Thymus (tissue), 11 donors: Measurements from ENCODE around the gene ANKS1B. TPM values are rescaled to one million over a fixed set of nuclear protein-coding genes. Genes with fewer than 3 reads are reported as not detected.
"Not testable (repeated sequence)": the region's sequence is repeated elsewhere in the genome, so short reads cannot be mapped to it uniquely, and the experiment has no call there.

Source experiments
- DNase-seq, 9 donors: peaks; one replicate each; pipeline ENCODE4 v3.0.0-alpha.2; 2013; ENCODE audit warnings: low spot score in 9 of 9, low read depth in 6 of 9, missing footprints in 1 of 9
- H3K27ac ChIP-seq, 2 donors: one replicate each; pipeline ENCODE4 v1.5.1; 2013; ENCODE audit warnings: control low read depth in 1 of 2, low read depth in 1 of 2, low read length in 1 of 2, mild to moderate bottlenecking in 1 of 2, moderate library complexity in 1 of 2
- H3K27me3 ChIP-seq, 2 donors: one replicate each; pipeline ENCODE4 v1.5.1; 2013; ENCODE audit warnings: low read length in 1 of 2; ENCODE audit not compliant: control insufficient read depth in 2 of 2, insufficient read depth in 1 of 2
- H3K36me3 ChIP-seq, 2 donors: one replicate each; pipeline ENCODE4 v1.5.1; 2013; ENCODE audit warnings: low read length in 1 of 2, mild to moderate bottlenecking in 1 of 2, moderate library complexity in 1 of 2; ENCODE audit not compliant: control insufficient read depth in 2 of 2, insufficient read depth in 2 of 2
- H3K4me1 ChIP-seq, 2 donors: one replicate each; pipeline ENCODE4 v1.5.1; 2013; ENCODE audit warnings: low read length in 2 of 2; ENCODE audit not compliant: control insufficient read depth in 2 of 2, insufficient read depth in 2 of 2
- H3K4me3 ChIP-seq, 2 donors: one replicate each; pipeline ENCODE4 v1.5.1; 2013; ENCODE audit warnings: low read length in 2 of 2, control low read depth in 1 of 2, mild to moderate bottlenecking in 1 of 2
- H3K9me3 ChIP-seq, 2 donors: one replicate each; pipeline ENCODE4 v1.5.1; 2013; ENCODE audit warnings: low read length in 1 of 2, mild to moderate bottlenecking in 1 of 2; ENCODE audit not compliant: control insufficient read depth in 2 of 2, insufficient read depth in 1 of 2
- WGBS: extraction: QIAGEN DNeasy Blood & Tissue Kit; methylation state at CpG from one replicate; pipeline ENCODE4 v1.1.7; 2013; 5-methylcytosine and 5-hydroxymethylcytosine counted together
- polyA plus RNA-seq: library from polyadenylated mRNA; stranded (reverse); fragments of 200-250 nt; gene quantifications from one replicate; pipeline ENCODE4 v1.2.3, GENCODE V29; 2013
- total RNA-seq: library from RNA; stranded (reverse); fragments of 120-200 nt; gene quantifications from one replicate; pipeline ENCODE4 v1.2.4, GENCODE V29; 2013
- donor health status: healthy.

Gene ANKS1B
- total and polyA plus RNA-seq, 2 donors, result 3.5 to 4.9 TPM

DNA sequence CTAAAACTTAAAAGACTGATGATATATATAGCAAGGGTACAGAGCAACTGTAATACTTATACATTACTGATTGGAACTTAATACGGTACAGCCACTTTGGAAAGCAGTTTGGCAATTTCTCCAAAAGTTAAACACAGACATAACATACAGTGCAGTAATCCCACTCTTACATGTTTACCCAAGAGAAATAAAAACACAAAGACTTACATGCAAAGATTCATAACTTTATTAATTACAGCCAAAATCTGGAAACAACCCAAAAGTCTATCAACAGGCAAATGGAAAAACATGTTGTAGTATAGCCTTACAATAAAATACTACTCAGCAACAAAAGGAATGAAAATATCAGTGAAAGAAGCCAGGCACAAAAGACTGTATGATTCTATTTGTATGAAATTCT is 252.6 kb downstream of the ANKS1B start:
- H3K9me3 ChIP-seq, result no peaks in the 10 kb centered on the region
- no peak for DNase-seq
- H3K27ac ChIP-seq, result no peak overlapping the region
- no peaks in the 10 kb centered on the region for H3K4me1 ChIP-seq
- WGBS, result 89% methylated on average over 1 of the region's 1 CpG
- H3K36me3 ChIP-seq, result no peaks in the 10 kb centered on the region
- H3K27me3 ChIP-seq, result no peaks in the 10 kb centered on the region
- no peak overlapping the region for H3K4me3 ChIP-seq

DNA sequence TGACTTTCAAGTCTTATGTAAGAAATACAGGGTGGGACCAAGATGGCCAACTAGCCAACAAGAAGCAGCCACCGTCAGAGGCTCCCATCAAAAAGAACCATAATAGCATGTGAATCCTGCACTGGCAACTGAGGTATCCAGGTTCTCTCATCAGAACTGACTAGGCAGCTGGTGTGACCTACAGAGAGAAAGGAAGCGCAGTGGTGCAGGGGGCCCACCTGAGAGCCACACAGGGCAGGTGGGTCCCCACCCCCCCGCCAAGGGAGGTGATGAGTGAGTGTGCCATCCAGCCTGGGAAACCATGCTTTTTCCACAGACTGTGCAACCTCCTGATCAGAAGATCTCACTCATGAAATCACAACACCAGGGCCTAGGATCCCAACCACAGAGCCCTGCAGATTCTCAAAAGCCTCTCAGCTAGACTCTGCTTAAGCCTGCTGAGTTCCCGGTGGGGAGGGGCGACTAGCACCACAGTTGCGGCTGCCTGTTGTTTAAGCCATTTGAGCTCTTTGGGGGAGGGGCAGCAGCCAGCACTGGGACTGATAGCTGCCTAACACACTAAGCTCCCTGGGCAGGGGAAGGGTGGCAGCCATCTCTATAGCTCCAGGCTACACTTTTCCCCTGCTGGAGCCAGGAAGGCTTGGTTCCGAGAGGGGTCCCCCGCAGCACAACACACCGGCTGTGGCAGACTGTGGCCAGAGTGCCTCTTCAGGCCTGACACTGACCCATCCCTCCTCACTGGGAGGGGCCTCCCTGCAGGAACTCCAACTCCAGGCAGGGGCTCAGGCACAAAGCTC is 261.8 kb downstream of the ANKS1B start:
- 86% methylated on average over 9 of the region's 9 CpGs for WGBS
- Histone ChIP-seq H3K27me3 (no peaks in the 10 kb centered on the region), H3K4me3 (no peak overlapping the region), H3K9me3 (peaks cover 0 to 12% of the 10 kb centered on the region in 2 donors), H3K27ac (no peak overlapping the region), H3K4me1 (no peaks in the 10 kb centered on the region), H3K36me3 (no peaks in the 10 kb centered on the region)
- DNase-seq, result no peak

DNA sequence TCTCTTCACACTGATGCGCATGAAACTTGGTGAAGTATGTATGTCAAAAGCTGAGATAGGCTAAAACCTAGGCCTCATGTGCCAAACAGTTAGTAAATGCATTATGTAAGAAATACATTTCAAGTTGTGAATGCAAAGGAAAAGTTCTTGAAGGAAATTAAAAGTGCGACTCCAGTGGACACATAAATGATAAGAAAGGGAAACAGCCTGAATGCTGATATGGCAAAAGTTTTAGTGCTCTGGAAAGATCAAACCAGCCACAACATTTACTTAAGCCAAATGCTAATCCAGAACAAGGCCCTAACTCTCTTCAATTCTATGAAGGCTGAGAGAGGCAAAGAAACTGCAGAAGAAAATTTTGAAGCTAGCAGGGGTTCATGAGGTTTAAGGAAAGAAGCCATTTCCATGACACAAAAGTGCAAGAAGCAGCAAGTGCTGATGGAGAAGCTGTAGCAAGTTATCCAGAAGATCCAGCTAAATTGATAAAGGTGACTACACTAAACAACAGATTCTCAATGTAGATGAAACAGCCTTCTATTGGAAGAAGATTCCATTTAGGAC is 262.9 kb downstream of the ANKS1B start:
- WGBS, result 73% methylated on average over 2 of the region's 2 CpGs
- peaks cover 0 to 12% of the 10 kb centered on the region in 2 donors for H3K9me3 ChIP-seq
- H3K4me3 ChIP-seq, result no peak overlapping the region
- no peak overlapping the region for H3K27ac ChIP-seq
- no peaks in the 10 kb centered on the region for H3K27me3 ChIP-seq
- DNase-seq, result no peak
- no peaks in the 10 kb centered on the region for H3K4me1 ChIP-seq
- H3K36me3 ChIP-seq, result no peaks in the 10 kb centered on the region

DNA sequence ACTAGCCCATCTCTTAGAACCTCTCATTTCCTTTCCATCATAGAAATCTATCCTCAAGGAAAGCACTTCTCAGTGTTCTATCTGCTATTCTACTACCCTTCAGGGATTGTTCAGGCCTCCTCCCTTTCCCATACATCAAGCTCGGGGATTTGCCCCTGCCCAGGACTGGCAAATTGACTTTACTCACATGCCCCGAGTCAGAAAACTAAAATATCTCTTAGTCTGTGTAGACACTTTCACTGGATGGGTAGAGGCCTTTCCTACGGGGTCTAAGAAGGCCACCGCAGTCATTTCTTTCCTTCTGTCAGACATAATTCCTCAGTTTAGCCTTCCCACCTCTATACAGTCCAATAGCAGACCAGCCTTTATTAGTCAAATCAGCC is 264.7 kb downstream of the ANKS1B start:
- H3K4me3 ChIP-seq, DNase-seq, H3K27me3 ChIP-seq, H3K4me1 ChIP-seq, H3K36me3 ChIP-seq, H3K27ac ChIP-seq: not testable (repeated sequence)
- H3K9me3 ChIP-seq, result peaks cover 0 to 12% of the 10 kb centered on the region in 2 donors
- 89% methylated on average over 4 of the region's 4 CpGs for WGBS

DNA sequence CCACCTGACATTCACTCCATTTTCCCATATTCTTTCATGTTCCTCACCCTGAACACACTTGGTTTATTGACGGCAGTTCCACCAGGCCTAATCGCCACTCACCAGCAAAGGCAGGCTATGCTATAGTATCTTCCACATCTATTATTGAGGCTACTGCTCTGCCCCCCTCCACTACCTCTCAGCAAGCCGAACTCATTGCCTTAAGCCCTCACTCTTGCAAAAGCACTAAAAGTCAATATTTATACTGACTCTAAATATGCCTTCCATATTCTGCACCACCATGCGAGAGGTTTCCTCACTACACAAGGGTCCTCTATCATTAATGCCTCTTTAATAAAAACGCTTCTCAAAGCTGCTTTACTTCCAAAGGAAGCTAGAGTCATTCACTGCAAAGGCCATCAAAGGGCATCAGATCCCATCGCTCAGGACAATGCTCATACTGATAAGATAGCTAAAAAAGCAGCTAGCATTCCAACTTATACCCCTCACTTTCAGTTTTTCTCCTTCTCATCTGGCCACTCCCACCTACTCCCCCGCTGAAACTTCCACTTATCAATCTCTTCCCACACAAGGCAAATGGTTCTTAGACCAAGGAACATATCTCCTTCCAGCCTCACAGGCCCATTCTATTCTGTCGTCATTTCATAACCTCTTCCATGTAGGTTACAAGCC is 265.2 kb downstream of the ANKS1B start:
- not testable (repeated sequence) for DNase-seq, H3K4me3 ChIP-seq, H3K27ac ChIP-seq, H3K36me3 ChIP-seq, H3K4me1 ChIP-seq, H3K27me3 ChIP-seq
- peaks cover 0 to 12% of the 10 kb centered on the region in 2 donors for H3K9me3 ChIP-seq
- 90% methylated on average over 8 of the region's 8 CpGs for WGBS

DNA sequence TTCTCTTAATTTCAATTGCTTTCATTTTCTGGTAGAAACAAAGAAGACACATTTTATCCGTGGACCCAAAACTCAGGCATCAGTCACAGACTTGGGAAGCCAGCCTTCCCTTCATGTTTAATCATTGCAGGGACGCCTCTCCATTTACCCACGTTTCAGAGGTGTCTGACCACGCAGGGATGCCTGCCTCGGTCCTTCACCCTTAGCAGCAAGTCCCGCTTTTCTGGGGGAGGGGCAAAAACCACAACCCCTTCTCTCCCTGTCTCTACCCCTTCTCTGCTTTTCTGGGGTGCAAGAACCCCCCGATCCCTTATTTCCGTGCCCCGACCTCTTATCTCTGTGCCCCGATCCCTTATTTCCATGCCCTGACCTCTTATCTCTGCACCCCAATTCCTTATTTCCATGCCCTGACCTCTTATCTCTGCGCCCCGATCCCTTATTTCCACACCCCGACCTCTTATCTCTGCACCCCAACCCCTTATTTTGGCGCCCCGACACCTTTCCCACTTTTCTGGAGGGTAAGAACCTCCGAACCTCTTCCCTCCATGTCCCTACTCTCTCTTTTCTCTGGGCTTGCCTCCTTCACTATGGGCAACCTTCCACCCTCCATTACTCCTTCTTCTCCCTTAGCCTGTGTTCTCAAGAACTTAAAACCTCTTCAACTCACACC is 268.8 kb downstream of the ANKS1B start:
- not testable (repeated sequence) for H3K27me3 ChIP-seq, H3K4me1 ChIP-seq, H3K9me3 ChIP-seq, DNase-seq, H3K36me3 ChIP-seq, H3K4me3 ChIP-seq, H3K27ac ChIP-seq
- WGBS, result 90% methylated on average over 16 of the region's 16 CpGs

DNA sequence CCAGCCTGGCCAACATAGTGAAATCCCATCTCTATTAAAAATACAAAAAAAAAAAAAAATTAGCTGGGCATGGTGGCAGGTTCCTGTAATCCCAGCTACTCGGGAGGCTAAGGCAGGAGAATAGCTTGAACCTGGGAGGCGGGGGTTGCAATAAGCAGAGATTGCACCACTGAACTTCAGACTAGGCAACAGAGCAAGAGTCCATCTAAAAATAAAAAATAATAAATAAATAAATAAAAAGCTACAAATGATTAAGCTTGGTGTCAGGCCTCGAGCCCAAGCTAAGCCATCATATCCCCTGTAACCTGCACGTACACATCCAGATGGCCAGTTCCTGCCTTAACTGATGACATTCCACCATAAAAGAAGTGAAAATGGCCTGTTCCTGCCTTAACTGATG is 269.8 kb downstream of the ANKS1B start:
- H3K9me3 ChIP-seq, H3K4me3 ChIP-seq, DNase-seq, H3K36me3 ChIP-seq, H3K27ac ChIP-seq, H3K4me1 ChIP-seq, H3K27me3 ChIP-seq: not testable (repeated sequence)
- WGBS, result 91% methylated on average over 4 of the region's 4 CpGs

DNA sequence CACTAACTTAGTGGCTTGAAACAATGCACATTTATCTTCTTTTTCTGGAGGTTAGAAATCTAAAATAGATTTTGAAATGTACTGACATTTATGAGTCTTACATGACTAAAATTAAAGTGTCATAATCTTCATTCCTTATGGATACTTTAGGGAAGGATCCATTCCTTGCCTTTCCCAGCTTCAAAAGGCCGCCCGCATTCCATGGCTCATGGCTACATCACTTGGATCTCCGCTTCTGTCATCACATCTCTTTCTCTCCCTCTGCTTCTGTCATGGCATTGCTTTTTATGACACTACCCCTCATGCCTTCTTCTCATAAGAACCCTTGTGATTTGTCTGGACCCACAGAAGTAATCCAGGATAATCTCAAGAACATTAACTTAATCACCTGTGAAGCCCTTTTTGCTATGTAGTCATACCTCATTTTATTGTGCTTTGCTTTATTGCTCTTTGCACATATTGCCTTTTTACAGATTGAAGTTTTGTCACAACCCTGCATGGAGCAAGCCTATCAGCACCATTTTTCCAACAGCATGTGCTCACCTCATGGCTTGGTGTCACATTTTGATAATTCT is 270.7 kb downstream of the ANKS1B start:
- H3K4me1 ChIP-seq, result no peaks in the 10 kb centered on the region
- no peaks in the 10 kb centered on the region for H3K36me3 ChIP-seq
- no peak overlapping the region for H3K27ac ChIP-seq
- no peaks in the 10 kb centered on the region for H3K27me3 ChIP-seq
- H3K9me3 ChIP-seq, result no peaks in the 10 kb centered on the region
- DNase-seq, result no peak
- H3K4me3 ChIP-seq, result no peak overlapping the region
- whole genome bisulfite sequencing, result 83% methylated on average over 3 of the region's 3 CpGs

DNA sequence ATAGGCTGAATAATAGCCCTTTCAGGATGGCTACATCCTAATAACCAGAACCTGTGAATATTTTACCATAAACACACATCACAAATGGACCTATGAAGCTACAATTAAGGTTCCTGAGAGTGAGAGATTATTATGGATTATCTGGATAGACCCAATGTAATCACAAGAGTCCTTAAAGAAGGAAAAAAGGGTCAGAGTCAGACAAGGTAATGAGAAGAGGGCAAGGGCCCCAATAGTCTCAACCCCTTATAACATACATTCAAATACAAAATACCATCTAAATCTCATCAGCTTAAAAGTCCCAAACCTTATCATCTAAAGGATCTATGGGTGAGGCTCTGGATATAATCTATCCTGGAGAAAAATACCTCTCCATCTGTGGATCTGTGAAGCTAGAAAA is 272.5 kb downstream of the ANKS1B start:
- no peaks in the 10 kb centered on the region for H3K36me3 ChIP-seq

More for the DNA sequence above, 272.5 kb downstream of the ANKS1B start:
- Histone ChIP-seq H3K27ac (no peak overlapping the region), H3K4me1 (no peaks in the 10 kb centered on the region), H3K9me3 (no peaks in the 10 kb centered on the region), H3K4me3 (no peak overlapping the region), H3K27me3 (no peaks in the 10 kb centered on the region)
- DNase-seq, result no peak
